NCI-H1105 treated with DMSO at 0.1 percent for 48 hours (cell line): ENCODE measurements around the gene METTL15.
A peak's percentile ranks its signal among the peaks of the same experiment; 100 is the strongest.
"Not testable (repeated sequence)": the region's sequence is repeated elsewhere in the genome, so short reads cannot be mapped to it uniquely, and the experiment has no call there.

Experiments
- DNase-seq: peaks from one replicate; lab custom pipeline; 2025; lab: John Stamatoyannopoulos, UW

The METTL15 gene, protein sequence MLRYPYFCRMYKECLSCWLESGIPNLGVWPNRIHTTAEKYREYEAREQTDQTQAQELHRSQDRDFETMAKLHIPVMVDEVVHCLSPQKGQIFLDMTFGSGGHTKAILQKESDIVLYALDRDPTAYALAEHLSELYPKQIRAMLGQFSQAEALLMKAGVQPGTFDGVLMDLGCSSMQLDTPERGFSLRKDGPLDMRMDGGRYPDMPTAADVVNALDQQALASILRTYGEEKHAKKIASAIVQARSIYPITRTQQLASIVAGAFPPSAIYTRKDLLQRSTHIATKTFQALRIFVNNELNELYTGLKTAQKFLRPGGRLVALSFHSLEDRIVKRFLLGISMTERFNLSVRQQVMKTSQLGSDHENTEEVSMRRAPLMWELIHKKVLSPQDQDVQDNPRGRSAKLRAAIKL

GRCh38 chr11:28107750-28108618 lies at the start of gene METTL15, which contains the start of gene KIF18A:
Gene METTL15 (plus strand): TSS chr11:28108388. CDS start chr11:28113335, 4,947 bp downstream.
Gene KIF18A (minus strand): TSS chr11:28108156. CDS start chr11:28097947, 10,209 bp downstream.
- DNase-seq: peak; percentile 99

GRCh38 chr11:28071305-28071704 lies 36.9 kb upstream of the METTL15 start:
- no peak for DNase-seq

DNA sequence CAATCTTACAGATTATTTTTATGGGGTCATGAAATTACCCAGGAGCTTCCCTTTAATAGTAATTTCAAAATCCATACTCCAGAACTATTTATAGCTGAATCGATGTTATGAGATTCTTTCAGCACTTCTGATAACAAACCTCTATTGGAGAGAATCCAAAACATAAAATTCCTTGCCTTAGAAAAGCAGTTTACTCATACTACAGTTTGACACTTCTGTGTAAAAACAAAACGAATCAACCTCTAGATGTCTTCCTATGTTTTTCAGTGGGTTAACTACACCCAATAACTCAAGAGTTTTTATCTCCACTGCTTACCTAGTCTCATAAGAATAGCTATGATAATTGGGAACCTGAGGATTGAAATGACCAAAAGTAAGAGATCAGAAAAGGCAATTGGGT lies 35.9 kb upstream of the METTL15 start:
- no peak for DNase-seq

- no peak for DNase-seq
Measured at GRCh38 chr11:28077521-28077920, 30.7 kb upstream of the METTL15 start.

- no peak for DNase-seq
Measured at GRCh38 chr11:28083118-28083517, 25.1 kb upstream of the METTL15 start.

DNA sequence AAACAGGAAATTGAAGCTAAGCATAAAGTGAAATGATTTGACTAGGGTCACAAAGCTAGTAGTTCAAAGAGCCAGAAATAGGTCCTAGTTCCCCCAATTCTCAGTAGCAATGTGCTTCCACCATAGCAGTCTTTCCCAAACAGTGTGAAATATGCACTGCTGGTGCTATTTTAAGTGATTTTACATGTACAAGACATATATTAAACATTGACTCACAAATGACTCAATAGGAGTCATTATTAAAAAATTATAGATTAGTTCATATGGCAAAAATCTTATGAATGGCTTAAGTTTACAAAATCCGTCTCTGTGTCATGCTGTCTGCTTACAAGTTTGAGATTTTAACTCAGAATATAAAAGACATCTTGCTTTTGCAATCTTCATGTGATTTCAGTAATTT lies 21.6 kb upstream of the METTL15 start:
- no peak for DNase-seq

DNA sequence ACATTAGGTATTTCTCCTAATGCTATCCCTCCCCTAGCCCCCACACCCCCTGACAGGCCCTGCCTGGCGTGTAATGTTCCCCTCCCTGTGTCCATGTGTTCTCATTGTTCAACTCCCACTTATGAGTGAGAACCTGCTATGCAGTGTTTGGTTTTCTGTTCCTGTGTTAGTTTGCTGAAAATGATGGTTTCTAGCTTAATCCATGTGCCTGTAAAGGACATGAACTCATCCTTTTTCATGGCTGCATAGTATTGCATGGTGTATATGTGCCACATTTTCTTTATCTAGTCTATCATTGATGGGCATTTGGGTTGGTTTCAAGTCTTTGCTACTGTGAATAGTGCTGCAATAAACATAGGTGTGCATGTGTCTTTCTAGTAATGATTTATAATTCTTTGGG lies 21.0 kb upstream of the METTL15 start:
- not testable (repeated sequence) for DNase-seq

DNA sequence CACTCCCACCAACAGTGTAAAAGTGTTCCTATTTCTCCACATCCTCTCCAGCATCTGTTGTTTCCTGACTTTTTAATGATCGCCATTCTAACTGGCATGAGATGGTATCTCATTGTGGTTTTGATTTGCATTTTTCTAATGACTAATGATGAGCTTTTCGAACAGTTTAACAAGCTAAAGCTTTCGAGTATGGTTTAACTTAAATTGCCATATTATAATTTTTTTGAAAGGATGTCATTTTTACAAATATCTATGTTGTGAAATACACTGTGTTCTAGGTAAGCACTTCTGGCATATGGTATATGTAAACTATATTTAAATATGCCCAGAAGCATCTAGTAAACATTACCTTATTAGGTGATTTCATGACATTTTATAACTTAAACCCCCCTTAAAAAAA lies 20.5 kb upstream of the METTL15 start:
- not testable (repeated sequence) for DNase-seq

DNA sequence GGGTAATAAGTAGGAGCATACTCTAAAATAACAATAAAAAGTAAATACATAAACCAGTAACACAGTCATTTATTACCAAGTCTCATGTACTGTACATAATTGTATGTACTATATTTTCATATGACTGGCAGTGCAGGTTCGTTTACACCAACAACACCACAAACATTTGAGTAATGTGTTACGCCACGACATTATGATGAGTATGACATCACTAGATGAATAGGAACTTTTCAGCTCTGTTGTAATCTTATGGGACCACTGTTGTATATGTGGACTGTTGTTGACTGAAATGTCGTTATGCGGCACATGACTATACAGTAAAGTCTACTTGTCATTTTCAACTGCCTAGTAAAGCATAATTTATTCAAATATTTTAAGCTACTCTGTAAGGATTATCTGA lies 18.8 kb upstream of the METTL15 start:
- no peak for DNase-seq

DNA sequence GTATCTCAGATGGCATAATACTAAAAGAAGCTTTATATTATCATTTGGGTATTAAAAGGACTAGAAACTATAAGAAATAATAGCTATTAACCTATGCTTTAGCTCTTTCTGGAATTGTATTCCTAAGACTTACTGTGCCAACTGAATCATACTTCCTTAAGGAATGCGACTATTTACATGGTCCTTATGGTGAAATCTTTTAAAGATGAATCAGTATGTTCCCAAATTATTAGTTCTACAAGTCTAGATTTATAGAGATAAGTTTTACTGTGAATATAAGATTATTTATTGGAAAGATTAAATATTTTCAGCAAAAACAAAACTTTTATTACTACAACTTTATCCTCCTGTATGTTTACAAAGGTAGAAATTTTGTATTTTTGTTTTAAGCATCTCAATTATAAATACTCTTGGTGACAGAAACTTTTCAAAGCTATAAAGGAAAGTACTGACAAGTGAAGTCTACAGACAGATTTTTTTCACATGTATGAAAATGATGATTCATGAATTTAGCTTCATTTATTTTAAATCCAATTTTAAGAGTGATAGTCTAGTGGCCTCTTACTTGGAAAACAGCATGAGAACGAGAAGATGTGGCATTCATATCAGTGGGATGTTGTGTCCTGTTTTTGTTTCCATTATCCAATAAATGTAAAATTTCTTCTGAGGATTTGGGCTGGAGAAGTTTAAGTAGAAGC lies 18.0 kb upstream of the METTL15 start:
- DNase-seq: no peak

DNA sequence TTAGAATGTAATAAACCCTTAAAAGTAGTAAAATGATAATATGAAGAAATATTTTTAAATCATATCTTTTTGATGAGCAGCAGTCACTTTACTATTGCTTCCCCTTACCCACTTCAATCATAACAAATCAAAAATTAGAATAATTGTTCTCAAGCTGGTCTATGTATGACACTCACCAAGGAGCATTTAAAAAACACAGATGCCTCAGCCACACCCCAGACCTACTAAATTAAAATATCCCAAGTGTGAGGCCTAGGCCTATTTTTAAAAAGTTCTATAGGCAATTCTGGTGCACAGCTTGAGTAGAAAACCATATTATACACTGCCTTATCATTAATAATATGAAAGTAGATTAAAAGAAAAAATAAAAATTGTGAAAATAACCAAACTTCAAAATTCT lies 15.4 kb upstream of the METTL15 start:
- no peak for DNase-seq

DNA sequence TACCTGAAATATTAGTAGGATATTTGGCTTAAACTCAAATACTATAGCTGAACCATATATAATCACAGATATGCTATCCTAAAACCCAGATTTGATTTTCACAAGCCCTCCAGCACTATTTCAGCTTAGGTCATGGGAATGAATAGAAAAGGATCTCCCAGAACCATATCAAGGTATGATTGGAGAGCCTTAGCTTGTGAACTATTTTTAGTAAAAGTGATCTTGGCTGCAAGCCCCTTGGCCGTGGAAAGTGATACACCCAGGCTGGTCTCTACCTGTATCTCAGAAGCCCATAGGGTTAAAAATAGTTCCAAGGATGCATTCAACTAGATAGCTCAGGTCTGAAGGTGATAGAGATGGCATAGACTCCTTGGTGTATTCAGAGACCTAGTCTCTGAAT lies 9.9 kb upstream of the METTL15 start:
- no peak for DNase-seq

- no peak for DNase-seq
Measured at GRCh38 chr11:28099715-28100114, 8.5 kb upstream of the METTL15 start.

GRCh38 chr11:28100665-28101064 lies 7.5 kb upstream of the METTL15 start:
- DNase-seq: no peak

GRCh38 chr11:28102300-28102699 lies 5.9 kb upstream of the METTL15 start:
- DNase-seq: not testable (repeated sequence)

GRCh38 chr11:28104425-28104824 lies 3.8 kb upstream of the METTL15 start:
- DNase-seq: no peak

DNA sequence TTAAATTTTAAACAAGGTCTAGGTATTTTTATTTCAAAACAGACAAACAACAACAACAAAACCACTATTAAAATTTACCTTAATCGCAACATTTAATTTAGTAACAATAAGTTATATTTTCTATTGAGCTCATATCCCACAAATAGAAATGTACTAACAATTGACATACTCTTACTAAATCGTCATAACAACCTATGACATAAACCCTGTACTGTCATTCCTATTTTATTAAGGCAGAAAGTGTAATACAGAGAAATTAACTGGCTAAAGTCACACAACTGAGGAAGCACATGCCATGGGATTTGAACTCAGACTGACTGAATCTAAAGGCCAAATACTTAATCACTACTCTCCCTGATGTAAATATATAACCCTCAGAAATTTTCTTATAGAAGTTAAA lies 3.2 kb upstream of the METTL15 start:
- no peak for DNase-seq

- DNase-seq: peak; percentile 13
Measured at GRCh38 chr11:28105869-28106268, 2.3 kb upstream of the METTL15 start.

DNA sequence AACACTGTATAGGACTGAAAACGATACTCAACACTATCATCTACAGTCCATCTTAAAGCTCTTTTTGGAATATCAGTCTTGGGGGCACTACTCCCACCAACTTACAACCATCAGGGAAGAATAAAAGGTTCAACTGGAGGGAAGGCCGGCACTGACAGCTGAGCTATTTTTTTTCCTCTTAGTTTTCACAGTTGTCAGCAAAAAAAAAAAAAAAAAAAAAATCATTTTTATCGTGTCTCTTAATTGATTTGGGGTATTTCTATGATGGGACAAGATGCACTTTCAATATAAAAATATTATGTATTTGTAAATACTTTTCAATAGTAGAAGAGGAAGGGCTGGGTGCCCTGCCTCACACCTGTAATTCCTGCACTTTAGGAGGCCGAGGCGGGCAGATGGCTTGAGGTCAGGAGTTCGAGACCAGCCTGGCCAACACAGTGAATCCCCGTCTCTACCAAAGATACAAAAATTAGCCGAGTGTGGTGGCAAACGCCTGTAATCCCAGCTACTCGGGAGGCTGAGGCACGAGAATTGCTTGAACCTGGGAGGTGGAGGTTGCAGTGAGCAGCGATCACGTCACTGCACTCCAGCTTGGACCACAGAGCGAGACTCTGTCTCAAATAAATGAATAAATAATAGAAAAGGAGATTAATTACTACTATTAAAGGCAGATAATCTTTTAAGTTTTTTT lies 1.7 kb upstream of the METTL15 start:
- no peak for DNase-seq

- peak; percentile 64 for DNase-seq
Measured at GRCh38 chr11:28107191-28107749, 918 bp upstream of the METTL15 start.

DNA sequence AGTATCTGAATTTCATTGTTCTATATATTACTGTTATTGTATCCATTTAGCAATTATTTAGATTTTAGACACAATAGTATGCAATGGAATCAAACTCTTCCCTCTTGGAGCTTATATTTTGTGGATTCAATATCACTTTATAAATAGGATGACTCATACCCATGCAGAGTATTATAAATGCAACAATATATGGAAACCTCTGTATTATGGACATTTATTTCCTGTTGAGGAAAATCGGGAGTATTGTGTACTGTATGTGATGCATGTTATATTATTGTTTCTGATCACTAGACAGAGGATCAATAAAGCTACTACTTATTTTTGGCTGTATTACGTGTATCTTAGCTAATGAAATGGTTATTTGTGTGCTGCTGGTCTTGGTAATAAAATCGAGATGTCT lies 770 bp downstream of the METTL15 start:
- DNase-seq: no peak
